Fibroblast of lung (primary cell): Measurements from ENCODE around the gene MAPK8IP3.

ENCODE experiments used
- CTCF ChIP-seq, 2 donors: IDR thresholded peaks in 1 of 2; conservative IDR thresholded peaks in 1 of 2; 1 replicate in 1 of 2; 2 replicates in 1 of 2; pipeline ENCODE4 v1.5.1; 2011 to 2012; ENCODE audit warnings: low read length in 2 of 2, control low read depth in 1 of 2, inconsistent platforms in 1 of 2, low read depth in 1 of 2, mild to moderate bottlenecking in 1 of 2
- EZH2 ChIP-seq: IDR thresholded peaks from 2 replicates; pipeline ENCODE4 v1.5.1; 2012; ENCODE audit warnings: low read length, control low read depth, mild to moderate bottlenecking; ENCODE audit errors: missing control alignments

DNA sequence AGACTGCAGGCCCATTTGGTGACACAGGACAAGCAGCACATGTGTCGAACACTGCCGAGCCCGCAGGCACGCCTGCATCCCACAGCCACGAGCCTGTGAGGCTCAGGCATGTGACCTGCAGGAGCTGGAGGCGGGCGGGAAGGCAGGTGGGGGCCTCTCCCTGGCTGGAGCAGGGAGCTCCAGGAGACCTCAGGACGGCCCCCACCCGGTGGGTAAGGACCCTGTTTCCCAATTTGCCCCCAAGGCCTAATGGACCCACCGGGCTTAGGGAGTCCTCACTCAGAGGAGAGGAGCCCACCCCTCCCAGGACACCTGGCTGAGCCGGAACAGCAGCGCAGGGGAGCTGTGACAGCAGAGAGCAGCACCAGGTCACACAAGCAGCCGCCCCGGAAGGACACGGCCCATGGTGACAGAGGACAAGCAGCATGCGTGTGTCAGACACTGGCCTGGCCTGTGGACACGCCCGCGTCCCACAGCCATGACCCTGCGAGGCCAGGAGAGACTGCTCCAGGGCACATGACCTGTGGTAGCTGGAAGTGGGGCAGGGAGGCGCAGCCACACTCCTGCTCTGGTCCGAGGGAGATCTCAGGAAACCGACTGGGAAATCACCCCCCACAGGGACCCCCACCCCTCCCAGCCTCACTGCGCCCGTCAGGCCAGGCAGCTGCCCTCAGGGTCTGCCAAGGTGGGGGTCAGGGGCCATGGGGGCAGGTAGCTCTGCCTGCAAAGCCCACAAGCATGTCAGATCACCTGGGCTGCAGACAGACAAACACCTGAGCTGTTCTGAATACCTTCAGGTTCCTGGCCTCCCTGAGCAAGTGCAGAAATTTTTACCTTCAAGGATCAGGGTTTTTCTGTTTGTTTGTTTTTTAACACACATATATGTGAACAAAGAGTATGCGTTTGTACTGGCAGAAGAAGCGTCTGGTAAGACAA, 74.0 kb downstream of the MAPK8IP3 start:
- TF ChIP-seq CTCF (conservative IDR thresholded peaks at IDR 0.05 in 1 of 2, IDR thresholded peaks at IDR 0.05 in 1 of 2; ENCODE audit: low read depth in 1 of 2, low read length in 2 of 2) (no peak), EZH2 (no peak)
